ENCODE data around the gene DCTN1. TPM values are rescaled to one million over a fixed set of nuclear protein-coding genes. Genes with fewer than 3 reads are reported as not detected.
"Not testable (repeated sequence)": the region's sequence is repeated elsewhere in the genome, so short reads cannot be mapped to it uniquely, and the experiment has no call there.

The DCTN1 gene
- 100 to 1,000 TPM in 1 of 2 donors, 10 to 100 TPM in 1; 84.0 to 108 TPM for total RNA-seq

- peaks cover 43% of the 10 kb centered on the region for H3K36me3 Mint-ChIP-seq (ENCODE audit: low read depth)
- H3K9me3 Mint-ChIP-seq, result no peaks in the 10 kb centered on the region
- peak within 1 kb of the TSS; percentile 89 for H3K27ac Mint-ChIP-seq
- H3K4me3 Mint-ChIP-seq, result peak within 1 kb of the TSS; percentile 48
- H3K4me1 Mint-ChIP-seq, result peaks cover 26% of the 10 kb centered on the region
- ATAC-seq (replicated peaks), result peak; percentile 38
- H3K27me3 Mint-ChIP-seq, result no peaks in the 10 kb centered on the region
These were observed at the start of gene DCTN1 for GRCh38 chr2:74379851-74380789. TSS of gene DCTN1 (minus strand) at chr2:74380311. CDS start at chr2:74380037, 274 bp downstream.

GRCh38 chr2:74428675-74429074 lies 48.6 kb upstream of the DCTN1 start:
- Mint-ChIP-seq H3K27me3 (no peaks in the 10 kb centered on the region), H3K4me3 (no peak overlapping the region), H3K27ac (no peak overlapping the region), H3K9me3 (no peaks in the 10 kb centered on the region), H3K36me3 (ENCODE audit: low read depth) (peaks cover 25% of the 10 kb centered on the region), H3K4me1 (no peaks in the 10 kb centered on the region)
- no peak for ATAC-seq (replicated peaks)

- Mint-ChIP-seq H3K4me3 (no peak overlapping the region), H3K36me3 (ENCODE audit: low read depth) (peaks cover 36% of the 10 kb centered on the region), H3K4me1 (peaks cover 6% of the 10 kb centered on the region), H3K9me3 (no peaks in the 10 kb centered on the region), H3K27ac (no peak overlapping the region), H3K27me3 (no peaks in the 10 kb centered on the region)
- ATAC-seq (replicated peaks), result no peak
These were observed 47.4 kb upstream of the DCTN1 start for GRCh38 chr2:74427551-74427950.

GRCh38 chr2:74426181-74426758 lies 46.2 kb upstream of the DCTN1 start:
- Mint-ChIP-seq H3K4me3 (no peak overlapping the region), H3K36me3 (ENCODE audit: low read depth) (peaks cover 46% of the 10 kb centered on the region), H3K27ac (no peak overlapping the region), H3K4me1 (peaks cover 7% of the 10 kb centered on the region), H3K27me3 (no peaks in the 10 kb centered on the region), H3K9me3 (no peaks in the 10 kb centered on the region)
- no peak for ATAC-seq (replicated peaks)

GRCh38 chr2:74425523-74425922 lies 45.4 kb upstream of the DCTN1 start:
- Mint-ChIP-seq H3K36me3 (ENCODE audit: low read depth) (peaks cover 46% of the 10 kb centered on the region), H3K27me3 (no peaks in the 10 kb centered on the region), H3K27ac (no peak overlapping the region), H3K4me3 (no peak overlapping the region), H3K9me3 (no peaks in the 10 kb centered on the region), H3K4me1 (peaks cover 13% of the 10 kb centered on the region)
- ATAC-seq (replicated peaks), result no peak

GRCh38 chr2:74424995-74425406 lies 44.9 kb upstream of the DCTN1 start:
- Mint-ChIP-seq H3K4me3 (no peak overlapping the region), H3K27ac (no peak overlapping the region), H3K9me3 (no peaks in the 10 kb centered on the region), H3K4me1 (peaks cover 18% of the 10 kb centered on the region), H3K36me3 (ENCODE audit: low read depth) (peaks cover 46% of the 10 kb centered on the region), H3K27me3 (no peaks in the 10 kb centered on the region)
- ATAC-seq (replicated peaks), result no peak

GRCh38 chr2:74424139-74424992 lies 44.3 kb upstream of the DCTN1 start:
- peaks cover 18% of the 10 kb centered on the region for H3K4me1 Mint-ChIP-seq
- H3K4me3 Mint-ChIP-seq, result peak overlapping the region; percentile 23
- H3K9me3 Mint-ChIP-seq, result no peaks in the 10 kb centered on the region
- H3K27ac Mint-ChIP-seq, result no peak overlapping the region
- peaks cover 46% of the 10 kb centered on the region for H3K36me3 Mint-ChIP-seq (ENCODE audit: low read depth)
- no peak for ATAC-seq (replicated peaks)
- H3K27me3 Mint-ChIP-seq, result no peaks in the 10 kb centered on the region

GRCh38 chr2:74423231-74424095 lies 43.4 kb upstream of the DCTN1 start:
- Mint-ChIP-seq H3K27ac (peak overlapping the region; percentile 98), H3K4me3 (peak overlapping the region; percentile 97), H3K9me3 (no peaks in the 10 kb centered on the region), H3K27me3 (no peaks in the 10 kb centered on the region), H3K36me3 (ENCODE audit: low read depth) (peaks cover 46% of the 10 kb centered on the region), H3K4me1 (peaks cover 18% of the 10 kb centered on the region)
- ATAC-seq (replicated peaks), result no peak

- H3K27ac Mint-ChIP-seq, result peak within 1 kb of the TSS; percentile 98
- H3K4me3 Mint-ChIP-seq, result peak within 1 kb of the TSS; percentile 97
- no peaks in the 10 kb centered on the region for H3K9me3 Mint-ChIP-seq
- peak; percentile 96 for ATAC-seq (replicated peaks)
- peaks cover 18% of the 10 kb centered on the region for H3K4me1 Mint-ChIP-seq
- H3K36me3 Mint-ChIP-seq (ENCODE audit: low read depth), result peaks cover 46% of the 10 kb centered on the region
- no peaks in the 10 kb centered on the region for H3K27me3 Mint-ChIP-seq
These were observed 41.2 kb upstream of the DCTN1 start, which contains the start of the genes C2orf81 and WDR54 for GRCh38 chr2:74421221-74421870. TSS of gene C2orf81 (minus strand) at chr2:74421619. CDS start at chr2:74421560, 59 bp downstream. TSS of gene WDR54 (plus strand) at chr2:74421730. CDS start at chr2:74422154, 424 bp downstream.

- Mint-ChIP-seq H3K4me1 (peaks cover 22% of the 10 kb centered on the region), H3K36me3 (ENCODE audit: low read depth) (peaks cover 41% of the 10 kb centered on the region), H3K4me3 (peak overlapping the region; percentile 97), H3K27ac (peak overlapping the region; percentile 98)
- H3K9me3 Mint-ChIP-seq; H3K27me3 Mint-ChIP-seq; ATAC-seq (replicated peaks): not testable (repeated sequence)
These were observed 40.5 kb upstream of the DCTN1 start for GRCh38 chr2:74420443-74421103.

GRCh38 chr2:74420006-74420405 lies 39.9 kb upstream of the DCTN1 start:
- Mint-ChIP-seq H3K36me3 (ENCODE audit: low read depth) (peaks cover 35% of the 10 kb centered on the region), H3K4me1 (peaks cover 22% of the 10 kb centered on the region), H3K4me3 (peak overlapping the region; percentile 97), H3K27ac (peak overlapping the region; percentile 98), H3K27me3 (no peaks in the 10 kb centered on the region), H3K9me3 (no peaks in the 10 kb centered on the region)
- no peak for ATAC-seq (replicated peaks)

GRCh38 chr2:74419345-74419744 lies 39.2 kb upstream of the DCTN1 start:
- no peak for ATAC-seq (replicated peaks)
- H3K27me3 Mint-ChIP-seq, result no peaks in the 10 kb centered on the region
- H3K4me1 Mint-ChIP-seq, result peaks cover 22% of the 10 kb centered on the region
- H3K4me3 Mint-ChIP-seq, result no peak overlapping the region
- peaks cover 28% of the 10 kb centered on the region for H3K36me3 Mint-ChIP-seq (ENCODE audit: low read depth)
- H3K9me3 Mint-ChIP-seq, result no peaks in the 10 kb centered on the region
- H3K27ac Mint-ChIP-seq, result no peak overlapping the region

- Mint-ChIP-seq H3K36me3 (ENCODE audit: low read depth) (peaks cover 18% of the 10 kb centered on the region), H3K9me3 (no peaks in the 10 kb centered on the region), H3K4me3 (no peak overlapping the region), H3K27me3 (no peaks in the 10 kb centered on the region), H3K4me1 (peaks cover 22% of the 10 kb centered on the region), H3K27ac (no peak overlapping the region)
- no peak for ATAC-seq (replicated peaks)
These were observed 38.2 kb upstream of the DCTN1 start for GRCh38 chr2:74418312-74418711.
